ENCODE data around the gene TET3.

DNA sequence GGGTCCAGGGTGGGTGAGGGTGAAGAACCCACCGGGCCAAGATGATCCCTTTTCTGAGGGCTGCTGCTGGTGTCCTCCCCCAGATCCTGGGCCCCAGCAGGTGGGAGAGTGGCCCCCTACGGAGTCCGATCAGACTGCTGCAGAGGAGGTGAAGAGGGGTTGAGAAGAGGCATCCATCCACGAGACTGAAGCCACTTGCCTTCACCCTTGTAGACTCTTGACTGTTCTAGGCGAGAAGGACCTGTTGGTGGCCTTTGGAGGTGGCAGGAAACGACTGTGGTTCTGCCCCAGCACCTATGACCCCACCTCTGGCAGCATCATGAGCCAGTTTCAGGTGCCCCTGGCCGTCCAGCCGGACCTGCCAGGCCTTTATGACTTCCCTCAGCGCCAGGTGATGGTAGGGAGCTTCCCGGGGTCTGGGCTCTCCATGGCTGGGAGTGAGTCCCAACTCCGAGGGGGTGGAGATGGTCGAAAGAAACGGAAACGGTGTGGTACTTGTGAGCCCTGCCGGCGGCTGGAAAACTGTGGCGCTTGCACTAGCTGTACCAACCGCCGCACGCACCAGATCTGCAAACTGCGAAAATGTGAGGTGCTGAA, 1.5 kb downstream of the TET3 start:
- TF ChIP-seq, protein P1, sequence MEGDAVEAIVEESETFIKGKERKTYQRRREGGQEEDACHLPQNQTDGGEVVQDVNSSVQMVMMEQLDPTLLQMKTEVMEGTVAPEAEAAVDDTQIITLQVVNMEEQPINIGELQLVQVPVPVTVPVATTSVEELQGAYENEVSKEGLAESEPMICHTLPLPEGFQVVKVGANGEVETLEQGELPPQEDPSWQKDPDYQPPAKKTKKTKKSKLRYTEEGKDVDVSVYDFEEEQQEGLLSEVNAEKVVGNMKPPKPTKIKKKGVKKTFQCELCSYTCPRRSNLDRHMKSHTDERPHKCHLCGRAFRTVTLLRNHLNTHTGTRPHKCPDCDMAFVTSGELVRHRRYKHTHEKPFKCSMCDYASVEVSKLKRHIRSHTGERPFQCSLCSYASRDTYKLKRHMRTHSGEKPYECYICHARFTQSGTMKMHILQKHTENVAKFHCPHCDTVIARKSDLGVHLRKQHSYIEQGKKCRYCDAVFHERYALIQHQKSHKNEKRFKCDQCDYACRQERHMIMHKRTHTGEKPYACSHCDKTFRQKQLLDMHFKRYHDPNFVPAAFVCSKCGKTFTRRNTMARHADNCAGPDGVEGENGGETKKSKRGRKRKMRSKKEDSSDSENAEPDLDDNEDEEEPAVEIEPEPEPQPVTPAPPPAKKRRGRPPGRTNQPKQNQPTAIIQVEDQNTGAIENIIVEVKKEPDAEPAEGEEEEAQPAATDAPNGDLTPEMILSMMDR (IDR thresholded peaks at IDR 0.05): no peak
- TF ChIP-seq POLR2A (IDR thresholded peaks at IDR 0.05): no peak
